Measurements from ENCODE around the gene THAP5. TPM values are rescaled to one million over a fixed set of nuclear protein-coding genes. Genes with fewer than 3 reads are reported as not detected.

THAP5 gene
- total RNA-seq, 2 experiments from 2014 or later: 11.7 to 12.6 TPM

DNA sequence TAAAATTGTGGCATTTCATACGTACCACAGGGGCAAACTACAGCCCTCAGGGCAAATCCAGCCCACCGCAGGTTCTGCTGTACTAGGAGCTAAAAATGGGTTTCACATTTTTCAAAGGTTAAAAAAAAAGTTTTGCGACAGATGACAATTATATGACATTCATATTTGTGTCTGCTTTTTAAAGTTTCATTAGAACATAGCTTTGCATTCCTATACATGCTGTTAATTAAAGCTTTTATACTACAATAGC, 42.8 kb downstream of the THAP5 start:
- H3K27ac Mint-ChIP-seq: peak overlapping the region; percentile 96
- peaks cover 25% of the 10 kb centered on the region for H3K36me3 Mint-ChIP-seq (ENCODE audit: low read depth)
- TF ChIP-seq, protein P1, sequence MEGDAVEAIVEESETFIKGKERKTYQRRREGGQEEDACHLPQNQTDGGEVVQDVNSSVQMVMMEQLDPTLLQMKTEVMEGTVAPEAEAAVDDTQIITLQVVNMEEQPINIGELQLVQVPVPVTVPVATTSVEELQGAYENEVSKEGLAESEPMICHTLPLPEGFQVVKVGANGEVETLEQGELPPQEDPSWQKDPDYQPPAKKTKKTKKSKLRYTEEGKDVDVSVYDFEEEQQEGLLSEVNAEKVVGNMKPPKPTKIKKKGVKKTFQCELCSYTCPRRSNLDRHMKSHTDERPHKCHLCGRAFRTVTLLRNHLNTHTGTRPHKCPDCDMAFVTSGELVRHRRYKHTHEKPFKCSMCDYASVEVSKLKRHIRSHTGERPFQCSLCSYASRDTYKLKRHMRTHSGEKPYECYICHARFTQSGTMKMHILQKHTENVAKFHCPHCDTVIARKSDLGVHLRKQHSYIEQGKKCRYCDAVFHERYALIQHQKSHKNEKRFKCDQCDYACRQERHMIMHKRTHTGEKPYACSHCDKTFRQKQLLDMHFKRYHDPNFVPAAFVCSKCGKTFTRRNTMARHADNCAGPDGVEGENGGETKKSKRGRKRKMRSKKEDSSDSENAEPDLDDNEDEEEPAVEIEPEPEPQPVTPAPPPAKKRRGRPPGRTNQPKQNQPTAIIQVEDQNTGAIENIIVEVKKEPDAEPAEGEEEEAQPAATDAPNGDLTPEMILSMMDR (IDR thresholded peaks at IDR 0.05): no peak
- Histone ChIP-seq H3K27ac (ENCODE audit: low read depth in 1 of 2, low read length in 2 of 2) (peak overlapping the region; percentile 92 to 99), H3K4me3 (ENCODE audit: low read length) (peak overlapping the region; percentile 88), H3K4me1 (ENCODE audit: insufficient read depth, low read length) (peaks cover 21% of the 10 kb centered on the region), H3K36me3 (ENCODE audit: insufficient read depth, low read length) (peaks cover 5% of the 10 kb centered on the region), H3K27me3 (ENCODE audit: control insufficient read depth in 1 of 2, insufficient read depth in 2 of 2, low read length in 2 of 2) (no peaks in the 10 kb centered on the region), H3K9me3 (ENCODE audit: control insufficient read depth in 1 of 2, insufficient read depth in 1 of 2, low read length in 2 of 2) (no peaks in the 10 kb centered on the region)
- ChIA-PET CTCF (interaction anchor here (0.6 kb wide), 1 partner anchor 12 kb away, joined by 3 read pairs; no protein-coding TSS in a partner anchor), POLR2A (interaction anchor here (0.6 to 5.0 kb wide), 8 partner anchors 9 to 1358 kb away, joined by 3 to 151 read pairs (median 6); partner anchors contain the start of genes DNAJB9, HBP1, NRCAM and THAP5)
- peaks cover 44% of the 10 kb centered on the region for H3K4me1 Mint-ChIP-seq (ENCODE audit: low read depth)
- H3K9me3 Mint-ChIP-seq: no peaks in the 10 kb centered on the region
- H3K4me3 Mint-ChIP-seq: peak overlapping the region; percentile 91
- intact Hi-C loops (cut with DNase I, micrococcal nuclease): loop anchor here (1.0 to 10.0 kb wide), 3 partner anchors 43 to 1352 kb away; partner anchors contain the start of genes DNAJB9 (in 2 of the 2), THAP5 (in 2 of the 2) and CBLL1 (in 1 of the 2)
- DNase-seq (no peak), ATAC-seq (ENCODE audit: poor library complexity) (no peak)
- no peaks in the 10 kb centered on the region for H3K27me3 Mint-ChIP-seq

DNA sequence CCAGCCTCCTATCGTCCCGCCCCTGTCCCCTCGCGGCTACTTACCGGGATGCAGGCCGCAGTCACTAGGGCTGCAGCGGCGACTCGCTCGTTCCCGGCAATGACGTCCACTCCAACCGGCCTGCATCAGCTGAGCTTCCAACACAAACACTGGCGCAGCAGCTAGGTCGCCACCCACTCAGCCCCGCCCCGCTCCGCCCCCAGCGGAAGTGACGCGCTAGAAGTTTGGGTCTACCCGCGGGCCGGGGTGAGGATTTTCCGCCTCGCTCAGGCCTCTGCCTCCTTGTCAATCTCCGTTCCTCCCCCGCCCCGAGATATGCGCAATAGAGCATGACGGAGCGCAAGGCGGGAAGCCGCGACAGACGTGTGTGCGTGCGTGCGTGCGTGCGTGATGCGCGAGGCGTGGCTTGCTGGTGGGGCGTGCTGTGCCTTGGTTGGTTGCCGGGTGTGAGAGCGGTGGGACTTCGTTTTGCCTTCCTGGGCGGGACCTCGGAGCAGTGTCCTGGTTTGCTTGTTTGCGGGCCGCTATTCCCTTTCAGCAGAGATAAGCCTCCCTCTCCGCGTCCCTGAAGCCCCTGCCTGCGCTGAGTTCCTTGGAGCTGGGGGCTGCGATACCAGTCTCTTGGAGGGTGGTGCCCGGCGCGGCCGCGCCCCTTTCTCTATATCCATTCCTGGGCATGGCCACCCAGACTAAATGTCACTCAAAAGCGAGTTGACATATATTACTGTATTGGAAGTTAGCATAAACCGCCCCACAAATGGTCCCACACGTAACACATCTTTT, 43.3 kb downstream of the THAP5 start, which contains the start of gene PNPLA8:
Gene PNPLA8 (minus strand): TSS at position 151 of the 783 bp plus-strand sequence. CDS start 10,644 bp downstream, outside the sequence.
- Mint-ChIP-seq H3K4me1 (ENCODE audit: low read depth) (peaks cover 49% of the 10 kb centered on the region), H3K27me3 (no peaks in the 10 kb centered on the region), H3K36me3 (ENCODE audit: low read depth) (peaks cover 29% of the 10 kb centered on the region), H3K27ac (peak within 1 kb of the TSS; percentile 96), H3K9me3 (no peaks in the 10 kb centered on the region), H3K4me3 (peak within 1 kb of the TSS; percentile 91)
- Histone ChIP-seq H3K27ac (ENCODE audit: low read depth in 1 of 2, low read length in 2 of 2) (peak within 1 kb of the TSS; percentile 92 to 99), H3K9me3 (ENCODE audit: control insufficient read depth in 1 of 2, insufficient read depth in 1 of 2, low read length in 2 of 2) (no peaks in the 10 kb centered on the region), H3K27me3 (ENCODE audit: control insufficient read depth in 1 of 2, insufficient read depth in 2 of 2, low read length in 2 of 2) (no peaks in the 10 kb centered on the region), H3K4me3 (ENCODE audit: low read length) (peak within 1 kb of the TSS; percentile 88), H3K4me1 (ENCODE audit: insufficient read depth, low read length) (peaks cover 21% of the 10 kb centered on the region), H3K36me3 (ENCODE audit: insufficient read depth, low read length) (peaks cover 10% of the 10 kb centered on the region)
- POLR2A ChIA-PET: interaction anchor here (0.6 to 5.0 kb wide), 14 partner anchors 9 to 1358 kb away, joined by 3 to 151 read pairs (median 5); partner anchors contain the start of genes DNAJB9, HBP1, NRCAM and THAP5
- TF ChIP-seq, protein P1 (IDR thresholded peaks at IDR 0.05): no peak
- CTCF ChIA-PET: interaction anchor here (1.1 to 3.1 kb wide), 2 partner anchors 29 to 43 kb away, joined by 3 to 10 read pairs; no protein-coding TSS in a partner anchor
- DNase-seq (peak; percentile 99 to 100 (median 100)), ATAC-seq (ENCODE audit: poor library complexity) (peak; percentile 88)
- intact Hi-C loops (cut with DNase I, micrococcal nuclease): loop anchor here (1.0 to 10.0 kb wide), 3 partner anchors 43 to 1351 kb away; partner anchors contain the start of genes CBLL1 (in 1 of the 2), DNAJB9 (in 1 of the 2) and THAP5 (in 1 of the 2)

DNA sequence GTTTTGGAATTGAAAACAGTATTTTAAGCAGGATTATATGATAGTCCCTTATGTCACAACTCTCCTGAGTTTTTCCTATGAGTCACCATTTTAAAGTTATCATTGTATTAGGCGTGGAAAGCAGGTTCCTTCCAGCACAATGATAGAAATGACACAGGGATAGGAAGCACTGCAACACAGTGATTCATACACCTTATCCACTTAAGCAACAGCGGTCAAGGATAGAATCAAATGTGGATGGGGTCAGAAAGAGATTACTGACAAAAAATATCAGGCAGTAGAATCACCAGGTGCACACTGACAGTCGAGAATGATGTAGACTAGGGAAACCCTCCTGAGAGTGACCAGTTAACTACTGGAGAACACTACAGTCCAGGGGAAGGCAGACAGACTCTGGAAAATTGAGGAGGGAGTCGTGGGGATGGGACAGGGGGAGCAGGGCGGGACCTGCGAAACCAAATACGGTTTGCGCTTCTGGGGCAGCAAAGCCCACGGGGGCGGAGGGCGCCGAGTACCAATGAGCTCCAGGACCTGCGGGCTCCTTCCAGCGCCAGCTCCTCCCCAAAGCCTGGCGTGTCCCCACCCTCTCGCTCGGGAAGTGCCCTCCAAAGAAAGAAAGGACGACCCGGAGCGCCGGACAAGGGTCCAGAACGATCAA, 44.0 kb downstream of the THAP5 start:
- H3K4me1 ChIP-seq (ENCODE audit: insufficient read depth, low read length): peaks cover 21% of the 10 kb centered on the region
- Mint-ChIP-seq H3K4me3 (peak overlapping the region; percentile 91), H3K4me1 (ENCODE audit: low read depth) (peaks cover 53% of the 10 kb centered on the region), H3K27me3 (no peaks in the 10 kb centered on the region), H3K27ac (peak overlapping the region; percentile 96), H3K9me3 (no peaks in the 10 kb centered on the region), H3K36me3 (ENCODE audit: low read depth) (peaks cover 32% of the 10 kb centered on the region)
- DNase-seq (peak in 4 of 14 experiments; percentile 21 to 68 (median 62)), ATAC-seq (ENCODE audit: poor library complexity) (peak; percentile 39)
- TF ChIP-seq, protein P1 (IDR thresholded peaks at IDR 0.05): no peak
- peaks cover 15% of the 10 kb centered on the region for H3K36me3 ChIP-seq (ENCODE audit: insufficient read depth, low read length)
- no peaks in the 10 kb centered on the region for H3K9me3 ChIP-seq (ENCODE audit: control insufficient read depth in 1 of 2, insufficient read depth in 1 of 2, low read length in 2 of 2)
- ChIA-PET CTCF (interaction anchor here (1.1 to 3.1 kb wide), 3 partner anchors 28 to 44 kb away, joined by 3 to 10 read pairs (median 6); partner anchors contain the start of genes DNAJB9 and THAP5), POLR2A (interaction anchor here (0.6 to 5.0 kb wide), 11 partner anchors 8 to 1357 kb away, joined by 3 to 151 read pairs (median 6); partner anchors contain the start of genes DNAJB9, HBP1, NRCAM and THAP5)
- H3K27me3 ChIP-seq (ENCODE audit: control insufficient read depth in 1 of 2, insufficient read depth in 2 of 2, low read length in 2 of 2): no peaks in the 10 kb centered on the region
- H3K27ac ChIP-seq (ENCODE audit: low read depth in 1 of 2, low read length in 2 of 2): peak overlapping the region; percentile 92 to 99
- peak overlapping the region; percentile 88 for H3K4me3 ChIP-seq (ENCODE audit: low read length)
- intact Hi-C loops (cut with DNase I, micrococcal nuclease): loop anchor here (10.0 kb wide), 2 partner anchors 781 to 1351 kb away; partner anchors contain the start of gene CBLL1 (in 1 of the 2)
